ENCODE data around the gene RAD54L2. TPM values are rescaled to one million over a fixed set of nuclear protein-coding genes. Genes with fewer than 3 reads are reported as not detected.
A peak's percentile ranks its signal among the peaks of the same experiment; 100 is the strongest.
"Not testable (repeated sequence)": the region's sequence is repeated elsewhere in the genome, so short reads cannot be mapped to it uniquely, and the experiment has no call there.

The RAD54L2 gene
- total and polyA plus RNA-seq, 5 donors = 5.1 to 14.6 (median 12.2) TPM

GRCh38 chr3:51514210-51514609 is 24.3 kb upstream of the RAD54L2 start:
- DNase-seq (no peak), ATAC-seq (no peak)
- no peaks in the 10 kb centered on the region for H3K9me3 ChIP-seq (ENCODE audit: control insufficient read depth, low read length)
- no peak overlapping the region for H3K4me3 ChIP-seq (ENCODE audit: low read length)
- no peaks in the 10 kb centered on the region for H3K27me3 ChIP-seq (ENCODE audit: control insufficient read depth, insufficient read depth)
- intact Hi-C loops (cut with DNase I) = no loop called here
- 87% methylated on average over 5 of the region's 5 CpGs for WGBS
- no peaks in the 10 kb centered on the region for H3K4me1 ChIP-seq (ENCODE audit: control insufficient read depth, insufficient read depth, low read length)
- no peak overlapping the region for H3K27ac ChIP-seq (ENCODE audit: low read length)

- no peaks in the 10 kb centered on the region for H3K4me1 ChIP-seq (ENCODE audit: control insufficient read depth, insufficient read depth, low read length)
- intact Hi-C loops (cut with DNase I) = no loop called here
- no peak overlapping the region for H3K4me3 ChIP-seq (ENCODE audit: low read length)
- no peaks in the 10 kb centered on the region for H3K27me3 ChIP-seq (ENCODE audit: control insufficient read depth, insufficient read depth)
- ATAC-seq (no peak), DNase-seq (no peak)
- WGBS = 81% methylated on average over 2 of the region's 2 CpGs
- no peak overlapping the region for H3K27ac ChIP-seq (ENCODE audit: low read length)
- no peaks in the 10 kb centered on the region for H3K9me3 ChIP-seq (ENCODE audit: control insufficient read depth, low read length)
Observed at GRCh38 chr3:51519848-51520247, 18.7 kb upstream of the RAD54L2 start.

GRCh38 chr3:51520906-51521730 is 17.4 kb upstream of the RAD54L2 start:
- H3K4me1 ChIP-seq (ENCODE audit: control insufficient read depth, insufficient read depth, low read length); H3K27me3 ChIP-seq (ENCODE audit: control insufficient read depth, insufficient read depth); H3K27ac ChIP-seq (ENCODE audit: low read length); H3K9me3 ChIP-seq (ENCODE audit: control insufficient read depth, low read length); ATAC-seq; H3K4me3 ChIP-seq (ENCODE audit: low read length); DNase-seq; intact Hi-C loops (cut with DNase I): not testable (repeated sequence)
- WGBS = 89% methylated on average over 5 of the region's 5 CpGs

- ATAC-seq = no peak
- intact Hi-C loops (cut with DNase I) = no loop called here
- Histone ChIP-seq H3K4me1 (ENCODE audit: control insufficient read depth, insufficient read depth, low read length) (no peaks in the 10 kb centered on the region), H3K27me3 (ENCODE audit: control insufficient read depth, insufficient read depth) (no peaks in the 10 kb centered on the region), H3K4me3 (ENCODE audit: low read length) (no peak overlapping the region), H3K27ac (ENCODE audit: low read length) (no peak overlapping the region), H3K9me3 (ENCODE audit: control insufficient read depth, low read length) (no peaks in the 10 kb centered on the region)
- 64% methylated on average over 11 of the region's 11 CpGs for WGBS
- no peak for DNase-seq
Observed at GRCh38 chr3:51522273-51522962, 16.1 kb upstream of the RAD54L2 start.

- H3K4me3 ChIP-seq (ENCODE audit: low read length); DNase-seq; ATAC-seq; H3K9me3 ChIP-seq (ENCODE audit: control insufficient read depth, low read length); H3K27me3 ChIP-seq (ENCODE audit: control insufficient read depth, insufficient read depth); H3K4me1 ChIP-seq (ENCODE audit: control insufficient read depth, insufficient read depth, low read length); H3K27ac ChIP-seq (ENCODE audit: low read length); intact Hi-C loops (cut with DNase I): not testable (repeated sequence)
- 92% methylated on average over 6 of the region's 6 CpGs for WGBS
Observed at GRCh38 chr3:51524874-51525273, 13.6 kb upstream of the RAD54L2 start.

GRCh38 chr3:51530485-51530884 is 8.0 kb upstream of the RAD54L2 start:
- H3K27me3 ChIP-seq (ENCODE audit: control insufficient read depth, insufficient read depth) = no peaks in the 10 kb centered on the region
- 87% methylated on average over 7 of the region's 7 CpGs for WGBS
- intact Hi-C loops (cut with DNase I) = no loop called here
- H3K27ac ChIP-seq (ENCODE audit: low read length) = no peak overlapping the region
- H3K9me3 ChIP-seq (ENCODE audit: control insufficient read depth, low read length) = no peaks in the 10 kb centered on the region
- H3K4me1 ChIP-seq (ENCODE audit: control insufficient read depth, insufficient read depth, low read length) = no peaks in the 10 kb centered on the region
- no peak for DNase-seq
- ATAC-seq = no peak
- H3K4me3 ChIP-seq (ENCODE audit: low read length) = no peak overlapping the region

GRCh38 chr3:51535146-51536019 is 3.1 kb upstream of the RAD54L2 start:
- H3K9me3 ChIP-seq (ENCODE audit: control insufficient read depth, low read length) = no peaks in the 10 kb centered on the region
- H3K27me3 ChIP-seq (ENCODE audit: control insufficient read depth, insufficient read depth) = no peaks in the 10 kb centered on the region
- H3K4me3 ChIP-seq (ENCODE audit: low read length) = no peak overlapping the region
- intact Hi-C loops (cut with DNase I) = no loop called here
- WGBS = 69% methylated on average over 7 of the region's 7 CpGs
- no peak for DNase-seq
- no peak for ATAC-seq
- no peak overlapping the region for H3K27ac ChIP-seq (ENCODE audit: low read length)
- peaks cover 3% of the 10 kb centered on the region for H3K4me1 ChIP-seq (ENCODE audit: control insufficient read depth, insufficient read depth, low read length)

- H3K9me3 ChIP-seq (ENCODE audit: control insufficient read depth, low read length); intact Hi-C loops (cut with DNase I); DNase-seq; ATAC-seq; H3K4me1 ChIP-seq (ENCODE audit: control insufficient read depth, insufficient read depth, low read length); H3K27ac ChIP-seq (ENCODE audit: low read length); H3K27me3 ChIP-seq (ENCODE audit: control insufficient read depth, insufficient read depth): not testable (repeated sequence)
- 84% methylated on average over 16 of the region's 16 CpGs for WGBS
- H3K4me3 ChIP-seq (ENCODE audit: low read length) = peak overlapping the region; percentile 100
Observed at GRCh38 chr3:51537631-51538030, 888 bp upstream of the RAD54L2 start.

GRCh38 chr3:51538115-51538458 is 432 bp upstream of the RAD54L2 start:
- ATAC-seq (peak in 1 of 2 donors; percentile 23), DNase-seq (no peak)
- peak overlapping the region; percentile 100 for H3K4me3 ChIP-seq (ENCODE audit: low read length)
- peaks cover 3% of the 10 kb centered on the region for H3K4me1 ChIP-seq (ENCODE audit: control insufficient read depth, insufficient read depth, low read length)
- peak overlapping the region; percentile 10 for H3K27ac ChIP-seq (ENCODE audit: low read length)
- no peaks in the 10 kb centered on the region for H3K27me3 ChIP-seq (ENCODE audit: control insufficient read depth, insufficient read depth)
- WGBS = 2% methylated on average over 7 of the region's 7 CpGs
- intact Hi-C loops (cut with DNase I) = no loop called here
- no peaks in the 10 kb centered on the region for H3K9me3 ChIP-seq (ENCODE audit: control insufficient read depth, low read length)

GRCh38 chr3:51539291-51539941 is 897 bp downstream of the RAD54L2 start:
- Histone ChIP-seq H3K27me3 (ENCODE audit: control insufficient read depth, insufficient read depth) (no peaks in the 10 kb centered on the region), H3K9me3 (ENCODE audit: control insufficient read depth, low read length) (no peaks in the 10 kb centered on the region), H3K4me1 (ENCODE audit: control insufficient read depth, insufficient read depth, low read length) (peaks cover 3% of the 10 kb centered on the region), H3K4me3 (ENCODE audit: low read length) (peak overlapping the region; percentile 100), H3K27ac (ENCODE audit: low read length) (peak overlapping the region; percentile 95)
- WGBS = 2% methylated on average over 11 of the region's 11 CpGs
- intact Hi-C loops (cut with DNase I) = no loop called here
- DNase-seq (no peak), ATAC-seq (peak; percentile 16 to 24)
